CD14-positive monocyte (primary cell): ENCODE results near the gene PCDHGB6. TPM values are rescaled to one million over a fixed set of nuclear protein-coding genes. Genes with fewer than 3 reads are reported as not detected.

Experiments used
- DNase-seq, 3 donors: peaks; one replicate each; pipeline ENCODE4 v3.0.0-alpha.2; 2011 to 2022
- H2AFZ ChIP-seq: 2 replicates; pipeline ENCODE4 v1.6.0; 2012; ENCODE audit warnings: mild to moderate bottlenecking, low read depth, low read length, inconsistent platforms; ENCODE audit not compliant: insufficient read depth, poor library complexity, severe bottlenecking
- H3K27ac ChIP-seq, 2 donors: 1 replicate in 1 of 2; 2 replicates in 1 of 2; pipeline ENCODE4 v1.5.1; 2012 to 2013; ENCODE audit warnings: low read length in 2 of 2, control low read depth in 1 of 2, inconsistent platforms in 1 of 2, low read depth in 1 of 2, mild to moderate bottlenecking in 1 of 2
- H3K27me3 ChIP-seq, 2 donors: one replicate each; pipeline versions ENCODE4 v1.6.0 to v1.6.1; 2011 to 2013; ENCODE audit warnings: low read length in 2 of 2; ENCODE audit not compliant: control insufficient read depth in 2 of 2, insufficient read depth in 2 of 2
- H3K36me3 ChIP-seq, 2 donors: replicated peaks in 1 of 2; 1 replicate in 1 of 2; 2 replicates in 1 of 2; pipeline versions ENCODE4 v1.5.1 to v1.6.1; 2012 to 2013; ENCODE audit warnings: low read length in 2 of 2, control low read depth in 1 of 2, inconsistent platforms in 1 of 2, mild to moderate bottlenecking in 1 of 2; ENCODE audit not compliant: insufficient read depth in 2 of 2, control insufficient read depth in 1 of 2
- H3K4me1 ChIP-seq, 2 donors: 1 replicate in 1 of 2; 2 replicates in 1 of 2; pipeline versions ENCODE4 v1.5.1 to v1.6.1; 2012 to 2013; ENCODE audit warnings: low read length in 2 of 2, control low read depth in 1 of 2, inconsistent platforms in 1 of 2, mild to moderate bottlenecking in 1 of 2, moderate library complexity in 1 of 2; ENCODE audit not compliant: insufficient read depth in 2 of 2, control insufficient read depth in 1 of 2
- H3K4me2 ChIP-seq: replicated peaks from 2 replicates; pipeline ENCODE3; 2012; ENCODE audit warnings: low read length, moderate library complexity, mild to moderate bottlenecking; ENCODE audit not compliant: poor library complexity, severe bottlenecking; ENCODE audit errors: extremely low read depth
- H3K4me3 ChIP-seq, 3 experiments: fragments of 200-600 bp in 1 of 3; sonication (generic) in 1 of 3; replicated peaks in 1 of 3; 1 replicate in 2 of 3; 2 replicates in 1 of 3; pipeline ENCODE4 v1.5.1; 2011 to 2013; ENCODE audit warnings: low read length in 3 of 3, mild to moderate bottlenecking in 3 of 3, control low read depth in 2 of 3, low read depth in 2 of 3, inconsistent platforms in 1 of 3, moderate library complexity in 1 of 3
- H3K79me2 ChIP-seq: 2 replicates; pipeline ENCODE4 v1.6.0; 2012; ENCODE audit warnings: mild to moderate bottlenecking, control low read depth, inconsistent platforms, low read length, moderate library complexity; ENCODE audit not compliant: insufficient read depth
- H3K9ac ChIP-seq: 2 replicates; pipeline ENCODE4 v1.6.0; 2017; ENCODE audit warnings: low read length, mild to moderate bottlenecking; ENCODE audit not compliant: insufficient read depth, poor library complexity, severe bottlenecking
- H3K9me3 ChIP-seq, 2 donors: replicated peaks in 1 of 2; 1 replicate in 1 of 2; 2 replicates in 1 of 2; pipeline versions ENCODE4 v1.5.1 to v1.6.1; 2012 to 2013; ENCODE audit warnings: low read length in 2 of 2, control low read depth in 1 of 2; ENCODE audit not compliant: control insufficient read depth in 1 of 2, insufficient read depth in 1 of 2
- H4K20me1 ChIP-seq: 2 replicates; pipeline ENCODE4 v1.6.0; 2012; ENCODE audit warnings: mild to moderate bottlenecking, low read length, control low read depth, moderate library complexity; ENCODE audit not compliant: insufficient read depth
- H3K27ac Mint-ChIP-seq, 7 donors: one replicate each; pipeline ENCODE4 v1.8.0; 2020; ENCODE audit warnings: mild to moderate bottlenecking in 7 of 7, mixed read lengths in 7 of 7, moderate library complexity in 6 of 7, inconsistent platforms in 2 of 7
- H3K27me3 Mint-ChIP-seq, 3 donors: one replicate each; pipeline ENCODE4 v1.8.0; 2021 to 2022; ENCODE audit warnings: low read depth in 3 of 3, mild to moderate bottlenecking in 3 of 3, mixed read lengths in 3 of 3, moderate library complexity in 3 of 3, inconsistent platforms in 1 of 3
- H3K36me3 Mint-ChIP-seq, 2 donors: one replicate each; pipeline ENCODE4 v1.8.0; 2020; ENCODE audit warnings: mixed read lengths in 2 of 2, inconsistent platforms in 1 of 2, mild to moderate bottlenecking in 1 of 2
- H3K4me1 Mint-ChIP-seq: one replicate; pipeline ENCODE4 v1.8.0; 2020; ENCODE audit warnings: mild to moderate bottlenecking, mixed read lengths
- H3K4me3 Mint-ChIP-seq, 2 donors: one replicate each; pipeline ENCODE4 v1.8.0; 2020; ENCODE audit warnings: mild to moderate bottlenecking in 2 of 2, mixed read lengths in 2 of 2, moderate library complexity in 1 of 2
- H3K9me3 Mint-ChIP-seq, 7 donors: one replicate each; pipeline ENCODE4 v1.8.0; 2020 to 2022; ENCODE audit warnings: mixed read lengths in 7 of 7, mild to moderate bottlenecking in 6 of 7, moderate library complexity in 6 of 7, inconsistent platforms in 2 of 7
- WGBS: methylation state at CpG from one replicate; pipeline ENCODE4 v1.1.5; 2013; ENCODE audit warnings: missing lambda C conversion rate; ENCODE audit not compliant: insufficient coverage; 5-methylcytosine and 5-hydroxymethylcytosine counted together
- intact Hi-C, 2 donors: fragments of 100-400 bp; cut with micrococcal nuclease; formaldehyde crosslinking; loops; one replicate each; pipeline versions ENCODE4 v1.15.0 to v1.15.1; 2023
- polyA plus RNA-seq, 3 donors: library from polyadenylated mRNA; depleted of rRNA in 1 of 3; unstranded in 2 of 3; stranded (reverse) in 1 of 3; fragments of 300-500 nt in 2 of 3; fragments of >200 nt in 1 of 3; fragmentation: Illumina TruSeq in 2 of 3; gene quantifications; 1 replicate in 2 of 3; 2 replicates in 1 of 3; pipeline ENCODE4 v1.2.3, GENCODE V29; 2012 to 2021
- TF ChIP-seq, protein P1 (sequence below): fragments of 200-600 bp; IDR thresholded peaks from one replicate; pipeline ENCODE4 v1.8.0; 2022; ENCODE audit warnings: antibody characterized with exemption, mild to moderate bottlenecking

PCDHGB6 gene
- polyA plus RNA-seq, 3 donors, result 0.01 to 0.06 TPM; not detected in 1

DNA sequence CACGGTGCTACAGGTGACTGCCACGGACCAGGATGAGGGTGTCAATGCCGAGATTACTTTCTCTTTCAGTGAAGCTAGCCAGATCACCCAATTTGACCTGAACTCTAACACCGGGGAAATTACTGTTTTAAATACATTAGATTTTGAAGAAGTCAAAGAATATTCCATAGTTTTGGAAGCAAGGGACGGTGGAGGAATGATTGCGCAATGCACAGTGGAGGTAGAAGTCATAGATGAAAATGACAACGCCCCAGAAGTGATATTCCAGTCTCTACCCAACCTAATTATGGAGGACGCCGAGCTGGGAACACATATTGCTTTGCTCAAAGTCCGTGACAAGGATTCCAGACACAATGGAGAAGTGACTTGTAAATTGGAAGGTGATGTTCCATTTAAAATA lies 19.2 kb upstream of the PCDHGB6 start:
- H3K4me2 ChIP-seq, result no peak overlapping the region
- intact Hi-C loops, result no loop called here
- peaks cover 50 to 95% of the 10 kb centered on the region in 2 donors for H3K9me3 ChIP-seq

GRCh38 chr5:141389153-141390042 lies 18.4 kb upstream of the PCDHGB6 start:
- Histone ChIP-seq H4K20me1 (no peaks in the 10 kb centered on the region), H2AFZ (no peak overlapping the region), H3K4me1 (no peaks in the 10 kb centered on the region), H3K4me3 (no peak overlapping the region), H3K4me2 (no peak overlapping the region), H3K27me3 (peaks cover 40 to 96% of the 10 kb centered on the region in 2 donors), H3K79me2 (no peaks in the 10 kb centered on the region), H3K9ac (no peak overlapping the region), H3K9me3 (peaks cover 52 to 96% of the 10 kb centered on the region in 2 donors), H3K27ac (no peak overlapping the region), H3K36me3 (no peaks in the 10 kb centered on the region)
- DNase-seq, result no peak
- H3K9me3 Mint-ChIP-seq, result peaks cover 43 to 81% (median 64%) of the 10 kb centered on the region in 7 donors
- peaks cover 7 to 12% of the 10 kb centered on the region in 2 donors for H3K36me3 Mint-ChIP-seq
- WGBS, result 37% methylated on average over 77 of the region's 77 CpGs
- TF ChIP-seq, protein P1, sequence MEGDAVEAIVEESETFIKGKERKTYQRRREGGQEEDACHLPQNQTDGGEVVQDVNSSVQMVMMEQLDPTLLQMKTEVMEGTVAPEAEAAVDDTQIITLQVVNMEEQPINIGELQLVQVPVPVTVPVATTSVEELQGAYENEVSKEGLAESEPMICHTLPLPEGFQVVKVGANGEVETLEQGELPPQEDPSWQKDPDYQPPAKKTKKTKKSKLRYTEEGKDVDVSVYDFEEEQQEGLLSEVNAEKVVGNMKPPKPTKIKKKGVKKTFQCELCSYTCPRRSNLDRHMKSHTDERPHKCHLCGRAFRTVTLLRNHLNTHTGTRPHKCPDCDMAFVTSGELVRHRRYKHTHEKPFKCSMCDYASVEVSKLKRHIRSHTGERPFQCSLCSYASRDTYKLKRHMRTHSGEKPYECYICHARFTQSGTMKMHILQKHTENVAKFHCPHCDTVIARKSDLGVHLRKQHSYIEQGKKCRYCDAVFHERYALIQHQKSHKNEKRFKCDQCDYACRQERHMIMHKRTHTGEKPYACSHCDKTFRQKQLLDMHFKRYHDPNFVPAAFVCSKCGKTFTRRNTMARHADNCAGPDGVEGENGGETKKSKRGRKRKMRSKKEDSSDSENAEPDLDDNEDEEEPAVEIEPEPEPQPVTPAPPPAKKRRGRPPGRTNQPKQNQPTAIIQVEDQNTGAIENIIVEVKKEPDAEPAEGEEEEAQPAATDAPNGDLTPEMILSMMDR, result no peak
- intact Hi-C loops, result no loop called here
- H3K27me3 Mint-ChIP-seq, result peaks cover 51 to 82% (median 77%) of the 10 kb centered on the region in 3 donors
- no peak overlapping the region for H3K27ac Mint-ChIP-seq
- peak overlapping the region; percentile 1 to 75 for H3K4me3 Mint-ChIP-seq
- H3K4me1 Mint-ChIP-seq, result peaks cover 5% of the 10 kb centered on the region

More for the DNA sequence above, 19.2 kb upstream of the PCDHGB6 start:
- no peak for DNase-seq
- no peak overlapping the region for H3K4me3 ChIP-seq
- no peak overlapping the region for H3K9ac ChIP-seq
- peaks cover 5% of the 10 kb centered on the region for H3K4me1 Mint-ChIP-seq
- WGBS, result no CpG with 5 or more reads among the region's 10 CpGs
- peaks cover 7 to 13% of the 10 kb centered on the region in 2 donors for H3K36me3 Mint-ChIP-seq
- TF ChIP-seq, protein P1, result no peak
- H3K4me1 ChIP-seq, result no peaks in the 10 kb centered on the region
- no peaks in the 10 kb centered on the region for H3K79me2 ChIP-seq
- no peak overlapping the region for H2AFZ ChIP-seq
- H3K27me3 Mint-ChIP-seq, result peaks cover 45 to 79% (median 77%) of the 10 kb centered on the region in 3 donors
- peaks cover 39 to 96% of the 10 kb centered on the region in 2 donors for H3K27me3 ChIP-seq
- no peaks in the 10 kb centered on the region for H3K36me3 ChIP-seq
- H3K4me3 Mint-ChIP-seq, result peak overlapping the region in 1 of 2 donors; percentile 63
- peaks cover 40 to 81% (median 64%) of the 10 kb centered on the region in 7 donors for H3K9me3 Mint-ChIP-seq
- H4K20me1 ChIP-seq, result no peaks in the 10 kb centered on the region
- H3K27ac Mint-ChIP-seq, result no peak overlapping the region
- H3K27ac ChIP-seq, result no peak overlapping the region
